Endothelial cell of umbilical vein (primary cell): ENCODE data around the gene DERA. TPM values are rescaled to one million over a fixed set of nuclear protein-coding genes. Genes with fewer than 3 reads are reported as not detected.
A peak's percentile ranks its signal among the peaks of the same experiment; 100 is the strongest.

Experiments
- BruUV-seq: library from RNA; stranded (reverse); fragments of 400-500 nt; replicated peaks from 2 replicates; lab custom pipeline; 2021; lab: Mats Ljungman, UMichigan
- CTCF ChIA-PET: fragments of 300-600, 350-600 bp; sonication (Branson Sonifier 250); formaldehyde crosslinking; loops from one replicate; lab custom pipeline; 2021; ENCODE audit warnings: antibody characterized with exemption, inconsistent platforms; lab: Charles Lee
- POLR2A ChIA-PET: fragments of 300-600, 350-600 bp; sonication (Branson Sonifier 250); formaldehyde crosslinking; loops from one replicate; lab custom pipeline; 2021; ENCODE audit warnings: antibody characterized with exemption, inconsistent platforms; lab: Charles Lee
- DNase-seq: peaks from one replicate; pipeline ENCODE4 v3.0.0-alpha.2; 2011; ENCODE audit warnings: low read depth, low spot score
- FAIRE-seq: peaks from 2 replicates; lab custom pipeline; 2011; peaks lifted over from hg19 to GRCh38; lab: Jason Lieb, UNC
- H2AFZ ChIP-seq: 2 replicates; pipeline ENCODE4 v1.6.0; 2012; ENCODE audit warnings: low read depth, low read length, control low read depth, inconsistent platforms
- H3K27ac ChIP-seq: 2 replicates; pipeline ENCODE4 v1.5.1; 2011; ENCODE audit warnings: low read depth, mild to moderate bottlenecking, control low read depth, low read length, moderate library complexity; ENCODE audit not compliant: insufficient read depth
- H3K27me3 ChIP-seq, 2 experiments: 2 replicates each; pipeline versions ENCODE4 v1.6.0 to v1.6.1; 2011; ENCODE audit warnings: low read length in 2 of 2, mixed read lengths in 1 of 2; ENCODE audit not compliant: control insufficient read depth in 2 of 2, insufficient read depth in 2 of 2
- H3K36me3 ChIP-seq, 2 experiments: 2 replicates in 1 of 2; 3 replicates in 1 of 2; pipeline ENCODE4 v1.5.1; 2011; ENCODE audit warnings: low read length in 2 of 2, mild to moderate bottlenecking in 1 of 2, moderate library complexity in 1 of 2; ENCODE audit not compliant: control insufficient read depth in 2 of 2, insufficient read depth in 2 of 2; ENCODE audit errors: extremely low read depth in 1 of 2
- H3K4me1 ChIP-seq: 3 replicates; pipeline ENCODE4 v1.5.1; 2011; ENCODE audit warnings: mild to moderate bottlenecking, low read length; ENCODE audit not compliant: control insufficient read depth, insufficient read depth; ENCODE audit errors: extremely low read depth
- H3K4me2 ChIP-seq: 2 replicates; pipeline ENCODE4 v1.6.1; 2011; ENCODE audit warnings: low read length, control low read depth, mixed read lengths; ENCODE audit not compliant: insufficient read depth
- H3K4me3 ChIP-seq, 3 experiments: fragments of 200-600 bp in 1 of 3; sonication (generic), shearing (Covaris generic) in 1 of 3; replicated peaks in 1 of 3; 2 replicates each; pipeline ENCODE4 v1.5.1; 2011 to 2016; ENCODE audit warnings: control low read depth in 3 of 3, low read length in 3 of 3, mild to moderate bottlenecking in 2 of 3, inconsistent platforms in 1 of 3, low read depth in 1 of 3, moderate library complexity in 1 of 3; ENCODE audit not compliant: insufficient read depth in 1 of 3
- H3K79me2 ChIP-seq: 2 replicates; pipeline ENCODE4 v1.6.0; 2012; ENCODE audit warnings: low read length, inconsistent platforms; ENCODE audit not compliant: control insufficient read depth, insufficient read depth
- H3K9ac ChIP-seq: replicated peaks from 2 replicates; pipeline ENCODE3; 2011; ENCODE audit warnings: low read length, control low read depth; ENCODE audit not compliant: insufficient read depth; ENCODE audit errors: extremely low read depth
- H3K9me1 ChIP-seq: replicated peaks from 3 replicates; pipeline ENCODE4 v1.6.0; 2011; ENCODE audit warnings: mild to moderate bottlenecking, low read length; ENCODE audit not compliant: control insufficient read depth, insufficient read depth; ENCODE audit errors: extremely low read depth
- H3K9me3 ChIP-seq: replicated peaks from 2 replicates; pipeline ENCODE4 v1.5.1; 2012; ENCODE audit warnings: low read length, inconsistent platforms; ENCODE audit not compliant: control insufficient read depth, insufficient read depth
- H4K20me1 ChIP-seq: replicated peaks from 2 replicates; pipeline ENCODE3; 2011; ENCODE audit warnings: mild to moderate bottlenecking, low read length; ENCODE audit not compliant: control insufficient read depth, insufficient read depth; ENCODE audit errors: extremely low read depth
- CTCF ChIP-seq, 2 donors: IDR thresholded peaks; 1 replicate in 1 of 2; 2 replicates in 1 of 2; pipeline ENCODE4 v1.5.1; 2011; ENCODE audit warnings: low read length in 2 of 2, mild to moderate bottlenecking in 2 of 2, moderate library complexity in 2 of 2, control low read depth in 1 of 2, inconsistent platforms in 1 of 2, low read depth in 1 of 2; ENCODE audit not compliant: insufficient read depth in 1 of 2; ENCODE audit errors: extremely low read depth in 1 of 2
- EZH2 ChIP-seq: IDR thresholded peaks from 2 replicates; pipeline ENCODE4 v1.6.1; 2012; ENCODE audit warnings: borderline replicate concordance, low read depth, mild to moderate bottlenecking, moderate library complexity, low read length, inconsistent platforms; ENCODE audit not compliant: severe bottlenecking
- FOS ChIP-seq: IDR thresholded peaks from 2 replicates; pipeline ENCODE4 v1.6.1; 2011; ENCODE audit warnings: mild to moderate bottlenecking, low read length, moderate library complexity, borderline replicate concordance; ENCODE audit not compliant: insufficient read depth
- GATA2 ChIP-seq: IDR thresholded peaks from 2 replicates; pipeline ENCODE4 v1.7.0; 2011; ENCODE audit warnings: low read depth, mild to moderate bottlenecking, moderate library complexity, mixed read lengths, low read length; ENCODE audit not compliant: insufficient read length, insufficient read depth
- JUN ChIP-seq: IDR thresholded peaks from 2 replicates; pipeline ENCODE4 v1.6.1; 2011; ENCODE audit warnings: borderline replicate concordance, low read depth; ENCODE audit not compliant: insufficient read length, insufficient read depth
- MAX ChIP-seq: IDR thresholded peaks from 2 replicates; pipeline ENCODE4 v1.6.1; 2011; ENCODE audit not compliant: insufficient read depth, insufficient read length
- MYC ChIP-seq: IDR thresholded peaks from one replicate; pipeline ENCODE4 v1.6.1; 2011; ENCODE audit warnings: mild to moderate bottlenecking, low read depth, low read length
- POLR2A ChIP-seq: IDR thresholded peaks from 2 replicates; pipeline ENCODE4 v1.6.1; 2012; ENCODE audit warnings: low read depth, mild to moderate bottlenecking, control low read depth, low read length
- POLR2AphosphoS5 ChIP-seq: IDR thresholded peaks from 2 replicates; pipeline ENCODE4 v1.6.1; 2012; ENCODE audit warnings: low read depth, mild to moderate bottlenecking, control low read depth, low read length, moderate library complexity; ENCODE audit not compliant: insufficient read depth
- dilution Hi-C: fragments of 300-500 bp; cut with MboI; formaldehyde crosslinking; loops from one replicate; pipeline ENCODE4 v1.15.0; 2019; ENCODE audit warnings: low sequenced_read_pairs; ENCODE audit not compliant: extremely low pct_ligation_motif_present
- intact Hi-C: fragments of 100-400 bp; cut with micrococcal nuclease; formaldehyde crosslinking; loops from one replicate; pipeline ENCODE4 v1.10.0; 2022
- polyA plus RNA-seq, 4 experiments: library from polyadenylated mRNA; depleted of rRNA in 3 of 4; stranded (reverse) in 3 of 4; unstranded in 1 of 4; fragments of >200 nt; gene quantifications; 2 replicates each; pipeline versions ENCODE4 v1.2.1 to v1.2.3, GENCODE V29; 2011 to 2012; ENCODE audit warnings: missing spikeins in 1 of 4
- total RNA-seq: library from RNA; stranded (reverse); gene quantifications from 2 replicates; pipeline ENCODE4 v1.2.3, GENCODE V29; 2021

DERA gene
- total and polyA plus RNA-seq, 2 donors (not counting 3 experiments of a cell fraction or from before 2014, with no cell fraction given) = 19.8 to 41.5 TPM

GRCh38 chr12:16076557-16076956 is 165.4 kb downstream of the DERA start:
- H3K4me1 ChIP-seq = no peaks in the 10 kb centered on the region
- BruUV-seq = no TSS peak
- dilution Hi-C loops = no loop called here
- H3K27ac ChIP-seq = no peak overlapping the region
- ChIA-PET POLR2A (no interaction called here), CTCF (interaction anchor here (1.2 to 1.9 kb wide), 4 partner anchors 19 to 1915 kb away, joined by 3 to 21 read pairs (median 9); no protein-coding TSS in a partner anchor)
- peaks cover 0 to 6% of the 10 kb centered on the region in 2 experiments for H3K27me3 ChIP-seq
- no peaks in the 10 kb centered on the region for H3K9me3 ChIP-seq
- no peaks in the 10 kb centered on the region for H3K79me2 ChIP-seq
- no peak for DNase-seq
- no peak overlapping the region for H2AFZ ChIP-seq
- H4K20me1 ChIP-seq = no peaks in the 10 kb centered on the region
- H3K4me2 ChIP-seq = no peak overlapping the region
- H3K9ac ChIP-seq = no peak overlapping the region
- H3K36me3 ChIP-seq = no peaks in the 10 kb centered on the region
- H3K4me3 ChIP-seq = no peak overlapping the region
- TF ChIP-seq CTCF (IDR thresholded peaks at IDR 0.05; ENCODE audit: extremely low read depth in 1 of 2, insufficient read depth in 1 of 2, low read depth in 1 of 2, low read length in 2 of 2) (peak; percentile 5 to 22), MYC (no peak)
- H3K9me1 ChIP-seq = no peaks in the 10 kb centered on the region
- intact Hi-C loops = loop anchor here (5.0 kb wide), 1 partner anchor 286 kb away; no protein-coding TSS in a partner anchor
- FAIRE-seq = peak; percentile 56

GRCh38 chr12:16076970-16077522 is 165.9 kb downstream of the DERA start:
- DNase-seq (no peak), FAIRE-seq (no peak)
- H3K4me3 ChIP-seq = no peak overlapping the region
- CTCF ChIA-PET = interaction anchor here (1.2 to 1.9 kb wide), 4 partner anchors 19 to 1915 kb away, joined by 3 to 21 read pairs (median 9); no protein-coding TSS in a partner anchor
- no peaks in the 10 kb centered on the region for H3K36me3 ChIP-seq
- POLR2A ChIA-PET = no interaction called here
- no peak overlapping the region for H3K4me2 ChIP-seq
- dilution Hi-C loops (no loop called here), intact Hi-C loops (loop anchor here (5.0 kb wide), 1 partner anchor 285 kb away; no protein-coding TSS in a partner anchor)
- H3K4me1 ChIP-seq = no peaks in the 10 kb centered on the region
- no peak overlapping the region for H2AFZ ChIP-seq
- no peaks in the 10 kb centered on the region for H3K9me1 ChIP-seq
- H3K27me3 ChIP-seq = peaks cover 0 to 6% of the 10 kb centered on the region in 2 experiments
- H3K9me3 ChIP-seq = no peaks in the 10 kb centered on the region
- H3K9ac ChIP-seq = no peak overlapping the region
- TF ChIP-seq POLR2AphosphoS5 (no peak), EZH2 (no peak), POLR2A (no peak), CTCF (IDR thresholded peaks at IDR 0.05; ENCODE audit: extremely low read depth in 1 of 2, insufficient read depth in 1 of 2, low read depth in 1 of 2, low read length in 2 of 2) (no peak), GATA2 (no peak), FOS (no peak), JUN (no peak), MYC (no peak), MAX (no peak)
- no peaks in the 10 kb centered on the region for H4K20me1 ChIP-seq
- no peaks in the 10 kb centered on the region for H3K79me2 ChIP-seq
- no TSS peak for BruUV-seq
- H3K27ac ChIP-seq = no peak overlapping the region
